NCI-H748 (cell line): ENCODE results near the gene NSUN2.
"Not testable (repeated sequence)": the region's sequence is repeated elsewhere in the genome, so short reads cannot be mapped to it uniquely, and the experiment has no call there.

Experiments
- DNase-seq: peaks from one replicate; lab custom pipeline; 2025; ENCODE audit not compliant: unreplicated experiment; lab: John Stamatoyannopoulos, UW

NSUN2 gene

DNA sequence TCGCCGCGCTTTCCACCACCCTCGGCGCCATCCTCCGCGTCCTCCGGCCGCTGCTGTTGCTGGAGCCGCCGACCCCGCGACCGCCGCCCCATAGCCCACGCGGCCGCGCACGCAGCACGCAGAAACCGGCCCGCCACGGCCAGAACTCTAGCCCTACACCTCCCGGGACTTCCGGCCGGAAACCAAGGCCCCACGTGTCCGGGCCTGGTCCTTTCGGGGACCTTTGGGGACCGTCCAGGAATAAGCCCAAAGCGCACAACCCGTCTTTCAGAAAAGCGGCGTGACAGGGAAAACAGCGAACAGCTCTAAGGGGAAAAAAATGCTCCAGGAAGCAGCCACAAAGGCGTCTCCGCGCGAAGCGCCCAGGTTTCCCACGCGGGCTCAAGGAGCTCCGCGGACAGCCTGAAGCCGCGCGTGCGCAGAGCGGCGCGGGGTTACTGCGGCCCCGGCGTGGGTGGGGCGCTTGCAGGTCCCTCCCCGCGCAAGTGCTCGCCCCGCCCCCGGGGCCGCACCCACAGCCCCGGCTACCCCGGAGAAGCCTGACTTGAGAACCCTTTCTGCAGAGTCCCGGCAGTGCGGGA is at the start of gene NSUN2, which contains the start of gene SRD5A1:
NSUN2 (minus strand) TSS at position 157 of the 581 bp plus-strand sequence; CDS start at position 92, 65 bp downstream.
SRD5A1 (plus strand) TSS at position 553 of the 581 bp plus-strand sequence. CDS start 137 bp downstream, outside the sequence.
- peak; percentile 98 for DNase-seq

DNA sequence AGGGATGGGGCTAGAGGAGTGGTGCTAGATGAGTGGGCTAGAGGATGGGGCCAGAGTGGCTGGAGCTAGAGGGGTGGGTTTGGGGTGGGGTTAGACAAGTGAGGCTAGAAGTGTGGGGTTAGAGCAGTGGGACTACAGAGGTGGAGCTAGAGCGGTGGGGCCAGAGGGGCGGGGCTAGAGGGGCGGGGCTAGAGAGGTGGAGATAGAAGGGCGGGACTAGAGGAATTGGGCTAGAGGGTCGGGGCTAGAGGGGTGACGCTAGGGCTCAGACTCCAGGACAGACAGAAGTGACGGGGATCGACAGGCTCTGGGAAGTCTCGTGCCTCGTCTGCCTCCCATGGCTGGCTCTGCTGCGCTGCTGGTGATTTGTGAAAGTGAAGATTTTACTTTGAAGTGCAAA is 49.4 kb upstream of the NSUN2 start:
- DNase-seq, result no peak

DNA sequence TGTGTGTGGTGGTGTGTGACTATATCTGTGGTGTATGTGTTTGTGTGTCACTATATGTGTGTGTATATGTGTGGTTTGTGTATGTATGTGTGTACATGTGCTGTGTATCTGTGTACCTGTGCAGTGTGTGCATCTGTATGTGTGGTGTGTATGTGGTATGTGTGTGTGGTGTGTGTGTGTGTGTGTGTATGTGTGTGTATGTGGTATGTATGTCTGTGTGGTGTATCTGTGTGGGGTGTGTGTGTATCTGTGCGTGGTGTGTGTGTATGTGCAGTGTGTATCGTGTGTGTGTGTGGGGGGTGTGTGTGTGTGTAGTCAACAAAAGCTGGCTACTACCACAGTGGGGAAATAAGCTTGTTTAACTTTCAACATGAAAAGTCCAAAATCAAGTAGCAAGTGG is 48.8 kb upstream of the NSUN2 start:
- DNase-seq, result no peak

DNA sequence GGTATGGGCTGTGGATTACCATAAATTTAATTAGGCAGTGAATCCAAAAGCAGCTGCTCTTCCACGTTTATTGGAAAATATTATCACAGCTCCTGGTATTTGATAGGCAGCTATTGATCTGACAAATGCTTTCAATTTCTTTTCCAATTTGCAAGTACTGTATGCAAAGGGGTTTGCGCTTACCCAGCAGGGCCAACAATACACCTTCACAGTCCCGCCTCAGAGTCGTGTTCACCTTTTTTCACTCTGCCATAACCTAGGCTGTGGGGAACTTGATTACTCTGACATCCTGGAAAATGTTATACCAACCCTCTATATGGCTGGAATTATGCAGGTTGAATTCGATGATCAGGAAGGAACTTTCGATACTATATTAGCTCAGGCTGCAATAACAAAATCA is 48.1 kb upstream of the NSUN2 start:
- DNase-seq, result no peak

DNA sequence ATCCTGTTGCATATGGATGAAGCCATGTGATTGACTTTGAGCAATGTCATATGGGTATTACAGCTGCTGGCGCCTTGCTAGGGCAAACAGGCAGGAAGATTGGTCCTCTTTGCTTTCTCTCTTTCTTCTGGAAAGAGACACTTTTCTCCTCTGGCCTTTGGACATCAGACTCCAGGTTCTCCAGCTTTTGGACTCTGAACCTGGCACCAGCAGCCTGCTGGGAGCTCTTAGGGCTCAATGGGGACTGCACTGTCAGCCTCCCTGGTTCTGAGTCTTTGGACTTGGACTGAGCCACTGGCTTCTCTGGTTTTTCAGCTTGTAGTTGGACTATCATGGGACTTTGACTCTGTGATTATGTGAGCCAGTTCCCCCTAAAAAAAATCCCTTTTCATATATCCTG is 45.5 kb upstream of the NSUN2 start:
- no peak for DNase-seq

DNA sequence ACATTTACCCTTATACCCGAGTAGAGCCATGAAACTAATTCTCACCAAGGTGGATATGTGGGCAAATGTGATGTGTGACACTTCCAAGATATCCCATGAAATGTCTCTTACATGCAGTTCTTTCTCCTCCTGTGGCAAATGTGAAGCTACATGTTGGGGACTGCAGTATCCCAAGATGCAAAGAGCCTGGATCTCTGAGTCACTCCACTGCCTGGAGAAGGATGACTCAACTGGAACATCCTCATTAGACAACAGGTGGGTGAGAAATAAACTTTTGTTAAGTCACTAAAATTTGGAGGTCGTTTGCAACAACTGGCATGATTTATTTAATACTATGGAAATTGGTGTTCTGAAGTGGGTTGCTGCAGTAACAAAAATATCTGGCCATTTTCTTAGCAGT is 43.9 kb upstream of the NSUN2 start:
- DNase-seq, result no peak

DNA sequence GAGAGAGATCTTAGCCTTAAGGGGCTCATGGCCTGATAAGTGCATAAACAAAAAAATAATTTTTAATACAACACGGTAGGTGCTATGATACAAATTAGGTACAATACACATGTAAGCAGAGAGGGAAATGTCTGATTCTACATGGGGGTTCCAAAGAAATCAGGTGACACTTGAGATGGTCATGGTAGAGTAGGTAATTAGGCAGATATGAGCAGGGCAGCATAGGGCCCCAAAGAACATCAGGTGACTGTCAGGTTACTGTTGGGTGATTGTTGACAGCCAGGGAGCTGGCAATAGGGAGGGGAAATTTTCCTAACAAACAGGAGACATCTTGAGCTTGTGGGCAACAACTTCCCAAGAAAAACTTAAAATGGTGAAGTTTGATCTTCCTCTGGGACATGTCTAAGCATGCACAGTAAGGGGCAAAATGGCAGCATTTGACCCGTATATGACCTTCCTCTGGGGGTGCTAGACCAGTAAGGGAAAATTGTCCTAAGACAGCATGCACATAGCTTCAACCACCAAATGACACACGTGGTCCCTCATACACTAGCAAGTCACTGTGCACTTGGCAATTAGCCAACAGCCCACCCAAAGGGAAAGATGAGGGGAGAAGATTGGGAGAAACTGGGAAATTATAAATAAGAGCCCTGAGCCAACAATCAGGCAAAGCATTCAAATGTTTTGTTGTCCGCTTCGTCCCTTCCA is 43.1 kb upstream of the NSUN2 start:
- no peak for DNase-seq

DNA sequence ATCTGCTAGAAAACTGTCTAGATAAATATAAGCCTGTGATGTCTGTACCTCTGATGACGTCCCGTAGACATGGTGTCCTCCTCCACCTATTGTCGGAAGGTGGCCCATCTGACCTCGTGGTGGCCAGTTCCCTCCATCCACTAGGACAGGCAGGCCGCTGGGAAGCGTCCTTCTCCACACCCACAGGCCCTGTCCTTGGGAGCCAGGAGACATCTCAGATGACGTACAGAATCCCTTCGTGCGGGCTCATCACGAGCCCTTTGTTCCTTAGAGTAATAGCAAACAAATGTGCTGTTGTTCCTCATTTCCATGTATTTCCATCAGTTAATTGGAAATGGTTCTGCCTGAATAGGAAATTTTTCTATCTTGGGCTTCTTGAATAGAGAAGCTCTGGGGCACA is 42.0 kb upstream of the NSUN2 start:
- DNase-seq, result no peak

DNA sequence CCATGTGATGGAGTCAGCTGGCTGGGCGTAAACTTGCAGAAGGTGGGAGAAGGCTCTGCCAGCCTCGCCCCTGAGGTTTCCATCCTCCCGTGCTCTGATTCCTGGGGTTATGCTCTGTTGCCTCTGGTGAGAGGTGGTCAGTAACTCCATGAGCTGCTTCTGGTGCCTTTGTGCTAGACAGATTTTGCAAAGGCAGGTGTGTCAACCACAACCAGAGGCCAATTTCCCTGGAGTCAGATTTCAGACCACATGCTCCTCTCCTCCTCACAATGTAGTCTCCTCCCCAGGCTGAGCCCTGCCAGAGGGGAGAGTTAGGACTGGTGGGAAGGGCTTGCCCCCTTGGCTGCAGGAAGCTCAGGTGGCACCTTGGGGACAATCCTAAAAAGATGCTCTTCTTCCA is 41.6 kb upstream of the NSUN2 start:
- peak; percentile 92 for DNase-seq

DNA sequence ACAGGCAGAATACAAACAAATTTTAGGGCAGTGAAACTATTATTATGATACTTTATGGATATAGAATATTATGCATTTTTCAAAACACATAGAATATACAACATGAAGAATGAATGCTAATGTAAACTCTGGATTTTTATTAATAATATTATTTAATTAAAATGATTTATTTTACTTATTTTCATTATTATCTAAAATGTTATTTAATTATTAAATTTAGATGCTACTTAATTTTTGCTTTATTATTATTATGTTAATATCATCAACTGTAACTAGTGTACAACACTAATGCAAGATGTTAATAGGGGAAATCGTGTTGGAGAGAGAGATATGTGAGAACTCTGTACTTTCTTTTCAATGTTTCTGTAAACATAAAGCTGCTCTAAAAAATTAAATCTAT is 41.1 kb upstream of the NSUN2 start:
- DNase-seq, result no peak

DNA sequence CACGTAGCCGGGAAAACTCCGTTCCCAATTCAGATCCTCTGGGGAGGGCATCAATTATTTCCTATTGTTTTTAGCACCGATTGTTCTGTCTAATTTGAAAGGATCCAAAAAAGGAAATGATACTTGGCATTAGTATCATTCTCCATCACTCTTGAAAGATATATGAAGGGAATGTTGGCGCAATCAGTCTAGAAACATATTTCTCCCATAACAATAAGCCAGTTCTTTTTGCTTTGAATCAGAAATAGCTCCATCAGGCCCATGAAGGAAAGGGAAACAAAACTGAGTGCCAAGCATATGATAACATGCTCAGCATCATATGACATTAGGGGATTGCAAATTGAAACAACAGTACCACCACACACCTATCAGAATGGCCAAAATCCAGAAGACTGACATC is 40.2 kb upstream of the NSUN2 start:
- no peak for DNase-seq

DNA sequence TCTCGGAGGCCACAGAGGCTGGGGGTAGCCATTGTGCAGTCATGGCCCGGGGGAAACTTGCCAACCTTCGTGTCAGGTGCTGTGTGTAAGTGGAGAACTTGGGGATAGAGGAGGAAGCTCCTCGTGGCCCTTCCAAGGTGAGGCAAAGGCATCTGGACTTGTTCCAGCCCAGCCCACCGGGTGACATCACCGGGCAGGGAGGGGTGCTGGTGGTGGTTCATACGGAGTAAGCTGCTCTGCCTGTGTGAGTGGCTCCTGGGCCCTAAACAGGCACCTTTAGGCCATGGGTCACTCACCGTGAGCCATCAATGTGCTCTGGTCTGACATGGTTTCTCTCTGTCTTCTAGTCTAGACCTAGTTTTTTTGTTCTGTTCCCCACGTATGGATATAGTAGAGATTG is 35.9 kb upstream of the NSUN2 start:
- not testable (repeated sequence) for DNase-seq

DNA sequence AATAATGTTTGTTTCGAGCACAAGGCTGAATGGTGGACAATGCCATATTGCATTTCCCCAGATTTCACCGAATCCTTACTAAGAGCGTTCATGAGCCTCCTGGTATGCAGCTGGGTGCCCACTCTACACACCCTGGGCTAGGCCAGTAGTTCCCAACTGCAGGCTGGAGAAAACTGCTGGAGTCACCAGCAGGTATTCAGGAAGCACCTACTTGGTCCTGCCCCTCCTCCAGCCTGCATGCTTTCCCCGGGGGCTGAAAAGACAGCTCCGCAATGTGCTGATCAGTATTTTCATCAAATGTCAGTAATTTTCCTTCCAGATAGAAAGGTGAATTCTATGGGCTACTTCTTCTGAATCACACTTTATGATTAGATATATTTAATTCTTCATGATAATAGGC is 34.8 kb upstream of the NSUN2 start:
- no peak for DNase-seq

DNA sequence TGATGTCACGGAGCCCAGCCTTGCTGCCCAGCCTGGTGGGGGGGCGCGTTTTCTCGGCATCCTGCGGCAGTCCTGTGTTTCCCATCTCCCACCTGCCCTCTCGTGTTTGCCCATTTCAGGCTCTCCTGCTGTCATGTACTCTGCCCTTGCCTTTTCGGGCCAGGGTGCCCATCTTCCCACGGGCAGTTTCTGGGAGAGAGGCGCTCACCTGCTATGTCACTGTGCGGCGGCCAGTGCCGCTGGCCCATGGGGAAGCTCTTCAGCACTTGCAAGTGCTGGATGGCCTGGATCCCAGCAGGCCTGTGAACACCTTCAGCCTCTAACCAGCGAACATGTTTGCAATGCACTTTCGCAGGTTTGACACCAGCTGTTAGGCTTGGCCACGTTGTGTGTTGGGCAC is 33.9 kb upstream of the NSUN2 start:
- no peak for DNase-seq

DNA sequence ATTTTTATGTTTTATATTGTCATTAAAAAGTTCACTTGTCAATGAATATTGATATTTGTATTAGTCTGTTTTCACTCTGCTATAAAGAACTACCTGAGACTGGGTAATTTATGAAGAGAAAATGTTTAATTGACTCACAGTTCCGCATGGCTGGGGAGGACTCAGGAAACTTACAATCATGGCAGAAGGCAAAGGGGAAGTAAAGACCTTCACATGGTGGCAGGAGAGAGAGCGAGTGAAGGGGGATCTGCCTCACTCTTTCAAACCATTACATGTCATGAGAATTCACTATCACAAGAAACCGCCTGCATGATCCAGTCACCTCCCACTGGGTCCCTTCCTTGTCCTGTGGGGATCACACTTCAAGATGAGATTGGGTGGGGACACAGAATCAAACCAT is 27.8 kb upstream of the NSUN2 start:
- no peak for DNase-seq

DNA sequence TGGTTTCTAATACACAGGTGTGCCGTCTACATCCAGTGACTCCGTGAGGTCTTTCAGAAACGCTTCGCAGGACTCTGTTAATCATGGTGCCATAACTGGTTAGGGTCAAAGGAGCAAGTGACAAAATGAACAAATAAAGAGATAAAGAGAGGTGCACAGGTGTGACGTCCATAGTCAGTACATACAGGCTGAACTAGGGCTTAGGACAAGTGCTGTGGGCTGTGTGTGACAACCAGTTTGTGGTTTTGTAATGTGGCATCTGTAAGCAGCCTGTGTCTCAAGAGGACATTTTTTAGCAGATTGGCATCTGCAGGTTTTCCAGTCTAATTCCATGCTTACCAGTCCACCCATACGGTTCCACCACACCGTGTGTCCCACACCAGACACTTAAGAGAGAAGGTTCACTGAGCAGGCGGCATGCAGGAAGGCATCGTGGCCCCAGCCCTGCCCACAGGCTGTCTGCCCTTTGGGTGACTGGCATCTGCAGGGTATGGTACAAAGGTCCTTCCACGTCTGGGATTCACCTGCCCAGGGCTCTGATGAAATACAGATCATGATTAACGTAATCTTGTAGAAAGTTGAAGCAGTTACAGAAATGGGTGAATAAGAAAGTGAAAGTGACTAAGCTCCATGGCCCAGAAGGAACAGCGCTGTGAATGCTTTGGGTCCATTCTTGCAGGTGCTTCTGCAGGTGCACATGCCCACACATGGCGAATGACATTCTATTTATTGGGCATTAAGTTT is 27.3 kb upstream of the NSUN2 start:
- no peak for DNase-seq

DNA sequence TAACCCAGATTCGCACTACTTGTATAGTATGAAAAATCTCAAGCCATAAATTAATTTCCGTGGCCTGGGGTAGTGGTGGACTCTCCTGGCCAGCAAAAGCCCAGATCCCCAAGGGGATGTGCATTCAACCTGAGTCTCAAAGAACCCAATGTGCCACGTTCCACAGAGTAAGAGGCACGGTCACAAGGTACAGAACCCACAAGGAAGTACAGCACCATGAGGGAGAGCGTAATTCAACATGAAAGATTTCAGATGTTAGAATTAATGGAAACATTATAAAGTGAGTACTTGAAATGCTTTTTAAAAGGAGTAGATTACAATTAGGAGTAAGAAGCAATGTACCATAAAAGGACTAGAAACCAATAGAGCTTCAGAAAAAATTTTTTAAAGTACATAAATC is 23.8 kb upstream of the NSUN2 start:
- DNase-seq, result no peak

DNA sequence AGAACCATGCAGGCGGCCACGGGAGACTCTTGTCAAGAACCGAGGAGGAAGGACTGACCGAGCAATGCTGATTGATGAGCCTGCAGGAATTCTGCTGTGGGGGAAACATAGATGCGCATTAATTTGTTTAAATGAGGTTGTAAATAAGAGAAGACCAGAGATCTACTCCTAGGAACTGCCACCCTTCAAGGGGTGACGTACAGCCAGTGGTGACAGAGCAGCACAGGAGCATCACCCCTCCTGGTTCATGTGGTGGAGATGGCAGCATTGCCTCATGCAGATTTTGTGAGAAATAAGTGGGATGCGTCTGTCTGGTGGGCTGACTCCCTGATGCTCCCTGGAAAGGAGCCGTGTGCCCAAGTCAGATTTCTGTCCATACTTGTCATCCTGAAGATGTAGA is 22.6 kb upstream of the NSUN2 start:
- DNase-seq, result no peak

DNA sequence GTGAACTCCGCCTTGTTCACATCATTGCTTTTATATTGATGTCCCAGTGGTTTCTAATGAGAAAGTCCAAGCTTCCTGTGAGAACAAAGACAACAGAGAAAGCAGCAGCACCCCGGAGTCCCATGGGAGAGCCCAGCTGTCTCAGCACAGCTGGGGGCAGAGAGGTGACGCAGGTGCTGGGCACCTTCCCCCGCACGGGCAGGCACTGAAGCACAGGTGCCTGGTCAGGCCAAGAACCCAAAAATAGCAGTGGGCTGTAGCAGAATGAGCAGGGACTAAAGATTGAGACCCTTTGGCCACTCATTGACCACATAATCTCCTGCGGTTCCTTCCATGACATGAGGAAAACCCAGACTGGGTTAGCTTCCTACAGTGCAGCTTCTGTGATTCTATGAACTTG is 19.2 kb upstream of the NSUN2 start:
- DNase-seq, result no peak

DNA sequence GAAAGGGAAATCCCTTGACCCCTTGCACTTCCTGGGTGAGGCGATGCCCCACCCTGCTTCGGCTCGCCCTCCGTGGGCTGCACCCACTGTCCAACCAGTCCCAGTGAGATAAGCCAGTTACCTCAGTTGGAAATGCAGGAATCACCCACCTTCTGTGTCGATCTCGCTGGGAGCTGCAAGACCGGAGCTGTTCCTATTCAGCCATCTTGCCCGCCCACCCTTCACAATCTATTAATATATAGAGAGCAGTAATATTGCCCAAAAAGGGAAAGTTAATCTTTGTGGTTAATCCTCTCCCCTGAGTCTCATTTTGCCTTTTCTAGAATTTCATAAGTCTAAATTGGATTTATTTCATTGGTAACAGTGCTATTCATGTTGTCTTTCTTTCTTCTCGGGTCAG is 16.8 kb upstream of the NSUN2 start:
- no peak for DNase-seq

DNA sequence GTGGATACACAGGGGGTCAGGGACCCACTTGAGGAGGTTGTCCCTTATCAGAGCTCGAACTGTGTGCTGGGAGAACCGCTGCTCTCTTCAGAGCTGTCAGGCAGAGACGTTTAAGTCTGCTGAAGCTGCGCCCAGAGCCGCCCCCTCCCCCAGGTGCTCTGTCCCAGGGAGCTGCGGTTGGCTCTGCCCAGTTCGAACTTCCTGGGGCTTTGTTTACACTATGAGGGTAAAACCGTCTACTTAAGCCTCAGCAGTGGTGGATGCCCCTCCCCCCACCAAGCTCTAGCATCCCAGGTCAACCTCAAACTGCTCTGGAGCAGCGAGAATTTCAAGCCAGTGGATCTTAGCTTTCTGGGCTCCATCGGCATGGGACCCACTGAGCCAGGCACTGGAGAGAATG is 16.3 kb upstream of the NSUN2 start:
- DNase-seq, result no peak
